ENCODE results near the gene RBBP9.

- peak; percentile 14; the same call in 1 of the 2 replicates for TF ChIP-seq CTCF (tag by site-specific recombination; IDR thresholded peaks at IDR 0.05)
- TF ChIP-seq ZNF426 (tag by site-specific recombination; IDR thresholded peaks at IDR 0.05) = no peak
- no peak; the same call in none of the 2 replicates for TF ChIP-seq REST (tag by site-specific recombination; IDR thresholded peaks at IDR 0.05)
- TF ChIP-seq ZNF366 (tag by site-specific recombination; conservative IDR thresholded peaks at IDR 0.05) = no peak
- TF ChIP-seq, protein P1, sequence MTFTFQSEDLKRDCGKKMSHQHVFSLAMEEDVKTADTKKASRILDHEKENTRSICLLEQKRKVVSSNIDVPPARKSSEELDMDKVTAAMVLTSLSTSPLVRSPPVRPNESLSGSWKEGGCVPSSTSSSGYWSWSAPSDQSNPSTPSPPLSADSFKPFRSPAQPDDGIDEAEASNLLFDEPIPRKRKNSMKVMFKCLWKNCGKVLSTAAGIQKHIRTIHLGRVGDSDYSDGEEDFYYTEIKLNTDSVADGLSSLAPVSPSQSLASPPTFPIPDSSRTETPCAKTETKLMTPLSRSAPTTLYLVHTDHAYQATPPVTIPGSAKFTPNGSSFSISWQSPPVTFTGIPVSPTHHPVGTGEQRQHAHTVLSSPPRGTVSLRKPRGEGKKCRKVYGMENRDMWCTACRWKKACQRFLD (tag by site-specific recombination; IDR thresholded peaks at IDR 0.05) = no peak
- TF ChIP-seq ZNF133 (tag by site-specific recombination; IDR thresholded peaks at IDR 0.05) = no peak
- no peak for TF ChIP-seq ZNF791 (tag by site-specific recombination; IDR thresholded peaks at IDR 0.05)
- no peak for TF ChIP-seq ZNF132 (tag by site-specific recombination; IDR thresholded peaks at IDR 0.05; ENCODE audit: borderline replicate concordance)
- TF ChIP-seq ZNF175 (tag by site-specific recombination; IDR thresholded peaks at IDR 0.05) = no peak
- no peak for TF ChIP-seq ZNF423 (tag by site-specific recombination; IDR thresholded peaks at IDR 0.05)
- no peak for TF ChIP-seq ZNF24 (tag by site-specific recombination; IDR thresholded peaks at IDR 0.05)
- peak; percentile 81 for TF ChIP-seq WT1 (tag by site-specific recombination; IDR thresholded peaks at IDR 0.05)
- TF ChIP-seq, protein P2, sequence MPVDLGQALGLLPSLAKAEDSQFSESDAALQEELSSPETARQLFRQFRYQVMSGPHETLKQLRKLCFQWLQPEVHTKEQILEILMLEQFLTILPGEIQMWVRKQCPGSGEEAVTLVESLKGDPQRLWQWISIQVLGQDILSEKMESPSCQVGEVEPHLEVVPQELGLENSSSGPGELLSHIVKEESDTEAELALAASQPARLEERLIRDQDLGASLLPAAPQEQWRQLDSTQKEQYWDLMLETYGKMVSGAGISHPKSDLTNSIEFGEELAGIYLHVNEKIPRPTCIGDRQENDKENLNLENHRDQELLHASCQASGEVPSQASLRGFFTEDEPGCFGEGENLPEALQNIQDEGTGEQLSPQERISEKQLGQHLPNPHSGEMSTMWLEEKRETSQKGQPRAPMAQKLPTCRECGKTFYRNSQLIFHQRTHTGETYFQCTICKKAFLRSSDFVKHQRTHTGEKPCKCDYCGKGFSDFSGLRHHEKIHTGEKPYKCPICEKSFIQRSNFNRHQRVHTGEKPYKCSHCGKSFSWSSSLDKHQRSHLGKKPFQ (tag by site-specific recombination; IDR thresholded peaks at IDR 0.05) = peak; percentile 30; the same call in 1 of the 2 replicates
Measured at GRCh38 chr20:18507218-18508191, 10.5 kb upstream of the RBBP9 start, which contains the start of gene SEC23B.
